H9 (cell line): Measurements from ENCODE around the gene VPS26A. TPM values are rescaled to one million over a fixed set of nuclear protein-coding genes. Genes with fewer than 3 reads are reported as not detected.

Source experiments
- DNase-seq: peaks from one replicate; pipeline ENCODE4 v3.0.0-alpha.2; 2017
- H2AFZ ChIP-seq: one replicate; pipeline ENCODE4 v1.6.1; 2013; ENCODE audit warnings: mild to moderate bottlenecking, low read length, control low read depth, moderate library complexity
- H2AK5ac ChIP-seq: 2 replicates; pipeline ENCODE4 v1.6.1; 2013; ENCODE audit warnings: low read length, control low read depth, mixed read lengths; ENCODE audit not compliant: insufficient read length
- H2BK120ac ChIP-seq: one replicate; pipeline ENCODE4 v1.6.1; 2013; ENCODE audit warnings: low read depth, mild to moderate bottlenecking, low read length, control low read depth, inconsistent platforms; ENCODE audit not compliant: poor library complexity, severe bottlenecking
- H2BK12ac ChIP-seq: 2 replicates; pipeline ENCODE4 v1.6.1; 2013; ENCODE audit warnings: low read length, control low read depth, mixed read lengths, low read depth; ENCODE audit not compliant: insufficient read length
- H2BK15ac ChIP-seq: 2 replicates; pipeline ENCODE4 v1.6.1; 2013; ENCODE audit warnings: low read depth, low read length, control low read depth
- H2BK20ac ChIP-seq: one replicate; pipeline ENCODE4 v1.6.1; 2013; ENCODE audit warnings: low read depth, mild to moderate bottlenecking, low read length, control low read depth, inconsistent platforms; ENCODE audit not compliant: poor library complexity, severe bottlenecking
- H2BK5ac ChIP-seq: 2 replicates; pipeline ENCODE4 v1.6.1; 2013; ENCODE audit warnings: low read length, control low read depth, mixed read lengths; ENCODE audit not compliant: insufficient read length
- H3K14ac ChIP-seq: 2 replicates; pipeline ENCODE4 v1.6.1; 2013; ENCODE audit warnings: low read length, control low read depth; ENCODE audit not compliant: insufficient read depth
- H3K18ac ChIP-seq: 2 replicates; pipeline ENCODE4 v1.6.1; 2013; ENCODE audit warnings: low read depth, mild to moderate bottlenecking, mixed read lengths, low read length, control low read depth; ENCODE audit not compliant: insufficient read length
- H3K23ac ChIP-seq: 2 replicates; pipeline ENCODE4 v1.6.1; 2013; ENCODE audit warnings: low read length, control low read depth, mixed read lengths, low read depth; ENCODE audit not compliant: insufficient read length
- H3K23me2 ChIP-seq: 2 replicates; pipeline ENCODE4 v1.6.1; 2013; ENCODE audit warnings: low read depth, mild to moderate bottlenecking, mixed read lengths, low read length, control low read depth; ENCODE audit not compliant: insufficient read length, poor library complexity, severe bottlenecking
- H3K27ac ChIP-seq: 2 replicates; pipeline ENCODE4 v1.5.1; 2013; ENCODE audit warnings: low read length, control low read depth, mixed read lengths, low read depth; ENCODE audit not compliant: insufficient read length
- H3K27me3 ChIP-seq: 2 replicates; pipeline ENCODE4 v1.6.1; 2013; ENCODE audit warnings: low read length, control low read depth, inconsistent platforms; ENCODE audit not compliant: insufficient read depth
- H3K4ac ChIP-seq: 2 replicates; pipeline ENCODE4 v1.6.1; 2013; ENCODE audit warnings: low read depth, mild to moderate bottlenecking, control low read depth, inconsistent platforms, low read length, moderate library complexity
- H3K4me1 ChIP-seq: 2 replicates; pipeline ENCODE4 v1.6.1; 2013; ENCODE audit warnings: low read length, control low read depth, inconsistent platforms; ENCODE audit not compliant: insufficient read depth
- H3K4me2 ChIP-seq: 2 replicates; pipeline ENCODE4 v1.6.1; 2013; ENCODE audit warnings: low read length, control low read depth, mixed read lengths; ENCODE audit not compliant: insufficient read length, insufficient read depth
- H3K56ac ChIP-seq: 2 replicates; pipeline ENCODE4 v1.6.1; 2013; ENCODE audit warnings: low read depth, mild to moderate bottlenecking, mixed read lengths, low read length, control low read depth; ENCODE audit not compliant: insufficient read length
- H3K79me1 ChIP-seq: 2 replicates; pipeline ENCODE4 v1.6.1; 2013; ENCODE audit warnings: low read depth, mild to moderate bottlenecking, moderate library complexity, low read length, control low read depth, inconsistent platforms; ENCODE audit not compliant: insufficient read depth, poor library complexity, severe bottlenecking
- H3K79me2 ChIP-seq: 2 replicates; pipeline ENCODE4 v1.6.1; 2013; ENCODE audit warnings: low read length, control low read depth, inconsistent platforms; ENCODE audit not compliant: insufficient read depth
- H3K9ac ChIP-seq: 2 replicates; pipeline ENCODE4 v1.6.1; 2013; ENCODE audit warnings: low read length, control low read depth, mixed read lengths; ENCODE audit not compliant: insufficient read length; ENCODE audit errors: extremely low read depth
- H3K9me3 ChIP-seq: one replicate; pipeline ENCODE4 v1.6.1; 2013; ENCODE audit warnings: low read depth, low read length, inconsistent platforms; ENCODE audit not compliant: control insufficient read depth
- H3T11ph ChIP-seq: one replicate; pipeline ENCODE4 v1.6.1; 2013; ENCODE audit warnings: mild to moderate bottlenecking, low read length, control low read depth, inconsistent platforms
- H4K20me1 ChIP-seq: one replicate; pipeline ENCODE4 v1.6.1; 2013; ENCODE audit not compliant: control insufficient read depth, insufficient read length, insufficient read depth
- H4K5ac ChIP-seq: 2 replicates; pipeline ENCODE4 v1.6.1; 2013; ENCODE audit warnings: low read depth, mild to moderate bottlenecking, mixed read lengths, low read length, control low read depth; ENCODE audit not compliant: insufficient read length
- H4K8ac ChIP-seq: replicated peaks from 2 replicates; pipeline ENCODE4 v1.6.1; 2013; ENCODE audit warnings: low read length, control low read depth, mixed read lengths, low read depth; ENCODE audit not compliant: insufficient read length
- H4K91ac ChIP-seq: 2 replicates; pipeline ENCODE4 v1.6.1; 2013; ENCODE audit warnings: low read depth, mild to moderate bottlenecking, moderate library complexity, mixed read lengths, low read length, control low read depth; ENCODE audit not compliant: insufficient read length
- H3K27ac Mint-ChIP-seq, 3 experiments: 2 replicates in 2 of 3; 3 replicates in 1 of 3; pipeline ENCODE4 v1.8.0; 2020 to 2021; ENCODE audit warnings: mixed read lengths in 3 of 3, mild to moderate bottlenecking in 1 of 3, moderate library complexity in 1 of 3
- H3K27me3 Mint-ChIP-seq: 2 replicates; pipeline ENCODE4 v1.8.0; 2021; ENCODE audit warnings: low read depth, mild to moderate bottlenecking, moderate library complexity, mixed read lengths
- H3K36me3 Mint-ChIP-seq, 3 experiments: 2 replicates in 2 of 3; 3 replicates in 1 of 3; pipeline ENCODE4 v1.8.0; 2020 to 2021; ENCODE audit warnings: low read depth in 3 of 3, mixed read lengths in 3 of 3; ENCODE audit not compliant: insufficient read depth in 1 of 3
- H3K4me1 Mint-ChIP-seq, 2 experiments: 2 replicates each; pipeline ENCODE4 v1.8.0; 2020; ENCODE audit warnings: mixed read lengths in 2 of 2
- H3K4me3 Mint-ChIP-seq, 2 experiments: 2 replicates in 1 of 2; 3 replicates in 1 of 2; pipeline ENCODE4 v1.8.0; 2020 to 2021; ENCODE audit warnings: mild to moderate bottlenecking in 2 of 2, mixed read lengths in 2 of 2, moderate library complexity in 1 of 2
- H3K9me3 Mint-ChIP-seq, 2 experiments: 2 replicates in 1 of 2; 3 replicates in 1 of 2; pipeline ENCODE4 v1.8.0; 2020; ENCODE audit warnings: mild to moderate bottlenecking in 2 of 2, mixed read lengths in 2 of 2, moderate library complexity in 1 of 2
- WGBS: extraction: QIAGEN DNeasy Blood & Tissue Kit; methylation state at CpG from one replicate; pipeline ENCODE4 v1.1.7; 2013; ENCODE audit warnings: missing lambda C conversion rate, low lambda C conversion rate, mixed read lengths; ENCODE audit not compliant: insufficient read length; ENCODE audit errors: extremely low coverage; 5-methylcytosine and 5-hydroxymethylcytosine counted together
- total RNA-seq: library from RNA; stranded (reverse); gene quantifications from 2 replicates; pipeline ENCODE4 v1.2.1, GENCODE V29; 2021
- TF ChIP-seq, protein P1 (sequence below): fragments of 200-600 bp; sonication (generic); conservative IDR thresholded peaks from 3 replicates; pipeline ENCODE4 v1.8.0; 2021; ENCODE audit warnings: antibody characterized with exemption, mild to moderate bottlenecking

The VPS26A gene
- total RNA-seq, 1 experiment from 2014 or later: 41.8 TPM

DNA sequence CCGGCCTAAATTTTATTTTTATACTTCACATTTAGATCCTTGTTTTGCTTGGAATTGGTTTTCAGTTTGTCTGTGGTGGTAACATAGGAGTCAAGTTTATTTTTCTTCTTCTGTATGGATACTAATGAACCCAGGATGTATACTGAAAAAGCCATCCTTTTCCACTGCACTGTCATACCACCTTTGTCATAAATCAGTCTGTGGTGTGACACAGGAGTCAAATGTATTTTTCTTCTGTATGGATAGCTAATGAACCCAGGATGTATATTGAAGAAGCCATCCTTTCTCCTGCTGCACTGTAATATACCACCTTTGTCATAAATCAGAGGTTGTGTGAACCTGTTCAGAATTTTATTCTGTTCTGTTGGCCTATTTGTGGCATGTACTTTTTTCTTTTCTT is 21.4 kb downstream of the VPS26A start:
- DNase-seq: no peak
- TF ChIP-seq, protein P1, sequence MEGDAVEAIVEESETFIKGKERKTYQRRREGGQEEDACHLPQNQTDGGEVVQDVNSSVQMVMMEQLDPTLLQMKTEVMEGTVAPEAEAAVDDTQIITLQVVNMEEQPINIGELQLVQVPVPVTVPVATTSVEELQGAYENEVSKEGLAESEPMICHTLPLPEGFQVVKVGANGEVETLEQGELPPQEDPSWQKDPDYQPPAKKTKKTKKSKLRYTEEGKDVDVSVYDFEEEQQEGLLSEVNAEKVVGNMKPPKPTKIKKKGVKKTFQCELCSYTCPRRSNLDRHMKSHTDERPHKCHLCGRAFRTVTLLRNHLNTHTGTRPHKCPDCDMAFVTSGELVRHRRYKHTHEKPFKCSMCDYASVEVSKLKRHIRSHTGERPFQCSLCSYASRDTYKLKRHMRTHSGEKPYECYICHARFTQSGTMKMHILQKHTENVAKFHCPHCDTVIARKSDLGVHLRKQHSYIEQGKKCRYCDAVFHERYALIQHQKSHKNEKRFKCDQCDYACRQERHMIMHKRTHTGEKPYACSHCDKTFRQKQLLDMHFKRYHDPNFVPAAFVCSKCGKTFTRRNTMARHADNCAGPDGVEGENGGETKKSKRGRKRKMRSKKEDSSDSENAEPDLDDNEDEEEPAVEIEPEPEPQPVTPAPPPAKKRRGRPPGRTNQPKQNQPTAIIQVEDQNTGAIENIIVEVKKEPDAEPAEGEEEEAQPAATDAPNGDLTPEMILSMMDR: no peak
- Histone ChIP-seq H2BK5ac (no peak overlapping the region), H3K4ac (no peak overlapping the region), H4K5ac (no peak overlapping the region), H4K8ac (no peak overlapping the region), H2BK20ac (no peak overlapping the region), H3K23ac (no peak overlapping the region), H3K14ac (no peak overlapping the region), H3K18ac (no peak overlapping the region), H3T11ph (no peak overlapping the region), H2AFZ (no peak overlapping the region), H2BK12ac (no peak overlapping the region), H3K9ac (no peak overlapping the region), H2AK5ac (no peak overlapping the region), H4K20me1 (no peaks in the 10 kb centered on the region), H3K27ac (no peak overlapping the region), H2BK15ac (no peak overlapping the region), H3K23me2 (no peaks in the 10 kb centered on the region), H3K9me3 (no peaks in the 10 kb centered on the region), H3K79me1 (no peaks in the 10 kb centered on the region), H3K4me1 (no peaks in the 10 kb centered on the region), H3K27me3 (no peaks in the 10 kb centered on the region), H3K79me2 (no peaks in the 10 kb centered on the region; the same call in 1 of the 2 replicates), H2BK120ac (no peak overlapping the region), H3K56ac (no peak overlapping the region), H3K4me2 (no peak overlapping the region), H4K91ac (no peak overlapping the region)
- peaks cover 0 to 2% (median 0%) of the 10 kb centered on the region in 3 experiments; a peak in 2 of 7 replicates for H3K36me3 Mint-ChIP-seq
- H3K9me3 Mint-ChIP-seq: no peaks in the 10 kb centered on the region
- H3K4me1 Mint-ChIP-seq: no peaks in the 10 kb centered on the region
- H3K27ac Mint-ChIP-seq: no peak overlapping the region
- H3K27me3 Mint-ChIP-seq: no peaks in the 10 kb centered on the region; the same call in 1 of the 2 replicates
- WGBS: no CpG with 5 or more reads among the region's 1 CpG
- no peak overlapping the region for H3K4me3 Mint-ChIP-seq
